ENCODE measurements around the gene MAT2A. TPM values are rescaled to one million over a fixed set of nuclear protein-coding genes. Genes with fewer than 3 reads are reported as not detected.

MAT2A gene
- total and polyA plus RNA-seq, 2 donors (not counting 1 experiment from before 2014, with no cell fraction given): 133 to 177 TPM

- ChIA-PET CTCF (interaction anchor here (0.9 to 10.0 kb wide), 9 partner anchors 13 to 253 kb away, joined by 3 to 299 read pairs (median 21); partner anchors contain the start of genes C2orf68, MAT2A, RNF181 and SH2D6), POLR2A (interaction anchor here (0.8 kb wide), 1 partner anchor 47 kb away, joined by 3 read pairs; no protein-coding TSS in a partner anchor)
- Histone ChIP-seq H3K9ac (ENCODE audit: low read length) (no peak overlapping the region), H3K36me3 (replicated peaks in 1 of 2; ENCODE audit: control extremely low read depth in 1 of 2, control insufficient read depth in 1 of 2, extremely low read depth in 1 of 2, insufficient read depth in 2 of 2, low read length in 1 of 2) (peaks cover 0 to 56% of the 10 kb centered on the region in 2 experiments), H3K4me2 (replicated peaks; ENCODE audit: low read depth, low read length, poor library complexity, severe bottlenecking) (no peak overlapping the region), H2AFZ (ENCODE audit: insufficient read depth, low read depth, low read length, poor library complexity, severe bottlenecking) (no peak overlapping the region), H3K79me2 (ENCODE audit: control insufficient read depth, insufficient read depth, low read length) (peaks cover 12% of the 10 kb centered on the region), H3K27ac (ENCODE audit: low read length in 2 of 2) (no peak overlapping the region), H4K20me1 (ENCODE audit: control insufficient read depth, insufficient read depth, low read length, poor library complexity, severe bottlenecking) (peaks cover 2% of the 10 kb centered on the region), H3K27me3 (replicated peaks in 1 of 4; ENCODE audit: control extremely low read depth in 1 of 4, control insufficient read depth in 3 of 4, insufficient read depth in 4 of 4, low read length in 3 of 4) (no peaks in the 10 kb centered on the region), H3K4me3 (ENCODE audit: control extremely low read depth in 1 of 5, extremely low read depth in 1 of 5, insufficient read depth in 1 of 5, low read depth in 2 of 5, low read length in 4 of 5) (no peak overlapping the region), H3K9me3 (ENCODE audit: control extremely low read depth in 1 of 3, control insufficient read depth in 2 of 3, insufficient read depth in 1 of 3, low read length in 2 of 3) (no peaks in the 10 kb centered on the region), H3K4me1 (ENCODE audit: control insufficient read depth in 2 of 2, insufficient read depth in 2 of 2, low read length in 2 of 2) (peaks cover 0 to 3% of the 10 kb centered on the region in 2 donors)
- no peak for ATAC-seq (ENCODE audit: low read depth)
- intact Hi-C loops (cut with micrococcal nuclease): loop anchor here (2.0 kb wide), 2 partner anchors 198 to 226 kb away; partner anchors contain the start of genes ELMOD3, RETSAT and TGOLN2
- TF ChIP-seq, protein P1, sequence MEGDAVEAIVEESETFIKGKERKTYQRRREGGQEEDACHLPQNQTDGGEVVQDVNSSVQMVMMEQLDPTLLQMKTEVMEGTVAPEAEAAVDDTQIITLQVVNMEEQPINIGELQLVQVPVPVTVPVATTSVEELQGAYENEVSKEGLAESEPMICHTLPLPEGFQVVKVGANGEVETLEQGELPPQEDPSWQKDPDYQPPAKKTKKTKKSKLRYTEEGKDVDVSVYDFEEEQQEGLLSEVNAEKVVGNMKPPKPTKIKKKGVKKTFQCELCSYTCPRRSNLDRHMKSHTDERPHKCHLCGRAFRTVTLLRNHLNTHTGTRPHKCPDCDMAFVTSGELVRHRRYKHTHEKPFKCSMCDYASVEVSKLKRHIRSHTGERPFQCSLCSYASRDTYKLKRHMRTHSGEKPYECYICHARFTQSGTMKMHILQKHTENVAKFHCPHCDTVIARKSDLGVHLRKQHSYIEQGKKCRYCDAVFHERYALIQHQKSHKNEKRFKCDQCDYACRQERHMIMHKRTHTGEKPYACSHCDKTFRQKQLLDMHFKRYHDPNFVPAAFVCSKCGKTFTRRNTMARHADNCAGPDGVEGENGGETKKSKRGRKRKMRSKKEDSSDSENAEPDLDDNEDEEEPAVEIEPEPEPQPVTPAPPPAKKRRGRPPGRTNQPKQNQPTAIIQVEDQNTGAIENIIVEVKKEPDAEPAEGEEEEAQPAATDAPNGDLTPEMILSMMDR (IDR thresholded peaks at IDR 0.05): no peak
- no peak for TF ChIP-seq EZH2 (IDR thresholded peaks at IDR 0.05; ENCODE audit: borderline replicate concordance, insufficient read depth, low read depth, low read length, poor library complexity, severe bottlenecking)
- Mint-ChIP-seq H3K27ac (no peak overlapping the region), H3K4me3 (no peak overlapping the region), H3K27me3 (no peaks in the 10 kb centered on the region), H3K4me1 (peaks cover 4% of the 10 kb centered on the region), H3K9me3 (ENCODE audit: insufficient read depth) (no peaks in the 10 kb centered on the region)
- 100% methylated on average over 5 of the region's 6 CpGs for WGBS (ENCODE audit: insufficient coverage)
- no peak for DNase-seq
Observed at GRCh38 chr2:85553184-85553583, 14.2 kb downstream of the MAT2A start.

DNA sequence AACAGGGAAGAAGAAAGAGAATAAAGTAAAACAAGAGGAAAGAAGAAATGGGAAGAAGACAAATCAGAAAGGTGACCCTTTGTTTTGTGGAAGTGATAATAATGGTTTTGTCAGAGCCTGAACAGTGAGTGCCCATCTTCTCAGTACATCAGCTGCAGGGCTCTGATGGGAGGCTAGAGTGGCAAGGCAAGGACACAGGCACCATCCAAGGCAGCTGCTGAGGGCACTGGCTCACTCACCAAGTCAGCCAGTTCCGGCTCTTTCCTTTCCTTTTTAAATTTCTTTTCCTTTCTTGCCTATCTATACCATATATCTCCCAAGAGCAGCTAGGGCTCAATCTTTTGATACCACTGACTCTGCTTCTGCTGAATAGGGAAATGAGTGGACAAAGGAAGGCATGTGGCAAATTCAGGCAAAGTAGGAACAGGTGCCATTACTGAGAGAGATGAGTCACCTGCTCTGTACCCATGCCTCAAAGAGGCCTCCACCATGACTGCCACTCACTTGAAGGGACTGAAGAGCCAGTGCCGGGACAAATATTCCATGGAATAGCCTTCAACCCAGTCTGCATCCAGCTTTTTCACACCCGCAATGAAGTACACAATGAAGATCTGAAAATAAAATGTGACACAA lies 16.1 kb downstream of the MAT2A start:
- no peak for ATAC-seq (ENCODE audit: low read depth)
- Histone ChIP-seq H3K27ac (ENCODE audit: low read length in 2 of 2) (no peak overlapping the region), H3K4me3 (ENCODE audit: control extremely low read depth in 1 of 5, extremely low read depth in 1 of 5, insufficient read depth in 1 of 5, low read depth in 2 of 5, low read length in 4 of 5) (no peak overlapping the region), H3K27me3 (replicated peaks in 1 of 4; ENCODE audit: control extremely low read depth in 1 of 4, control insufficient read depth in 3 of 4, insufficient read depth in 4 of 4, low read length in 3 of 4) (no peaks in the 10 kb centered on the region), H3K9me3 (ENCODE audit: control extremely low read depth in 1 of 3, control insufficient read depth in 2 of 3, insufficient read depth in 1 of 3, low read length in 2 of 3) (no peaks in the 10 kb centered on the region), H3K36me3 (replicated peaks in 1 of 2; ENCODE audit: control extremely low read depth in 1 of 2, control insufficient read depth in 1 of 2, extremely low read depth in 1 of 2, insufficient read depth in 2 of 2, low read length in 1 of 2) (peaks cover 0 to 60% of the 10 kb centered on the region in 2 experiments), H2AFZ (ENCODE audit: insufficient read depth, low read depth, low read length, poor library complexity, severe bottlenecking) (no peak overlapping the region), H3K4me1 (ENCODE audit: control insufficient read depth in 2 of 2, insufficient read depth in 2 of 2, low read length in 2 of 2) (peaks cover 0 to 6% of the 10 kb centered on the region in 2 donors), H3K79me2 (ENCODE audit: control insufficient read depth, insufficient read depth, low read length) (peaks cover 29% of the 10 kb centered on the region), H3K4me2 (replicated peaks; ENCODE audit: low read depth, low read length, poor library complexity, severe bottlenecking) (no peak overlapping the region), H3K9ac (ENCODE audit: low read length) (no peak overlapping the region), H4K20me1 (ENCODE audit: control insufficient read depth, insufficient read depth, low read length, poor library complexity, severe bottlenecking) (peaks cover 4% of the 10 kb centered on the region)
- ChIA-PET CTCF (interaction anchor here (0.6 to 10.0 kb wide), 7 partner anchors 23 to 255 kb away, joined by 3 to 299 read pairs (median 6); partner anchors contain the start of gene SH2D6), POLR2A (no interaction called here)
- no peak overlapping the region for H3K4me3 Mint-ChIP-seq
- no peaks in the 10 kb centered on the region for H3K27me3 Mint-ChIP-seq
- intact Hi-C loops (cut with micrococcal nuclease): no loop called here
- TF ChIP-seq, protein P1 (IDR thresholded peaks at IDR 0.05): no peak
- TF ChIP-seq EZH2 (IDR thresholded peaks at IDR 0.05; ENCODE audit: borderline replicate concordance, insufficient read depth, low read depth, low read length, poor library complexity, severe bottlenecking): no peak
- peaks cover 10% of the 10 kb centered on the region for H3K4me1 Mint-ChIP-seq
- no CpG with 5 or more reads among the region's 3 CpGs for WGBS (ENCODE audit: insufficient coverage)
- DNase-seq: no peak
- H3K9me3 Mint-ChIP-seq (ENCODE audit: insufficient read depth): no peaks in the 10 kb centered on the region
- H3K27ac Mint-ChIP-seq: no peak overlapping the region

All from B cell (primary cell).